Muscle of back (tissue), 11 donors: ENCODE data around the gene UBE2O. TPM values are rescaled to one million over a fixed set of nuclear protein-coding genes. Genes with fewer than 3 reads are reported as not detected.
A peak's percentile ranks its signal among the peaks of the same experiment; 100 is the strongest.

Experiments
- DNase-seq, 3 donors: peaks; one replicate each; pipeline versions ENCODE4 v3.0.0 to v3.0.0-alpha.2; 2013
- polyA plus RNA-seq, 10 donors: library from polyadenylated mRNA; unstranded; fragments of 120-200 nt; gene quantifications; one replicate each; pipeline ENCODE4 v1.2.1, GENCODE V29; 2013; ENCODE audit not compliant: insufficient read length in 10 of 10

Gene UBE2O
- polyA plus RNA-seq, 10 donors: 13.0 to 24.8 (median 16.2) TPM

DNA sequence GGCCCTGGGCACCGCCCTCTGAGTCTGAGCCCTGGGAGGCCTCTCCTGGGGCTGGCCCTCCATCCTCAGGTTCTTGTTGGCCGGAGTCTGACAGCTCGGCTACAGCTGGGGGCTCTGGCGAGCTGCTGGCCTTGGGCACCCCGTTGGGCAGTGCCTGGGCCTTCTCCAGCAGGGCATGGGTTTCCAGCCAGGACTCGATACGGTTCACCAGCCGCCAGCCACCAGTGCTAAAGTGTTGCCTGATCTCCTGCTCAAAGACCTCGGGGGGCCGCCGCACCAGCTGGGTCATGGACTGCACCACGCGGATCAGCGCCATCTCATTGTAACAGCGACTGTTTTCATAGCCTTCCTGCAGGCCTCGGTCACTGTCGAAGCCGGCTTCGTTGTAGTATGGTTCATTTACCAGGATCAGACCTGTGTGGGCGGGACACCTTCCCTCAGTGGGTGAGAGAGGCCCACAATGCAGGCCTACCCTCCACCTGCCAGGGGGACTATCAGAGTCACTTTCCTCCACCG, 61.7 kb downstream of the UBE2O start:
- DNase-seq: no peak

DNA sequence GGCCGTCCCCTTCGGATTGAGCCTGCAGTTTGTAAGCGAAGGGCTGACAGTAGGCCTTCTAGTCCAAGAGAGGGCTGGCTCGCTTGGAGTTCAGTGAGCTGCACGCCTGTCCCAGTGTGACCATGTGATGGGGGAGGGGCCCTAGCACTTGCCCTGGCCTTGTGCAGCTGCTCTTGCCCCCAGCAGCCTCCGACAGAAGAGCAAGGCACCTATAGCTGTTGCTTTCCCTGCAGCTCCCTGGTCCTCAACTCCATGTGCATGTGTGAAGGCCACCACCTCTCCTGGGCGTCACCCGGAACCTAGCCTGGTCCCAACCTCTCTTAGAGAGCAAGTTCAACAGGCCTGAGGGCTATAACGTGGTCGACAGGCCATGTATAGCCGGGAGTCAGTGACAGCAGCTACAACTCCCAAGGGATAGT, 62.9 kb downstream of the UBE2O start:
- DNase-seq: no peak

GRCh38 chr17:76388966-76389888, 63.7 kb downstream of the UBE2O start:
- DNase-seq: no peak

GRCh38 chr17:76386966-76387765, 65.8 kb downstream of the UBE2O start:
- no peak for DNase-seq

DNA sequence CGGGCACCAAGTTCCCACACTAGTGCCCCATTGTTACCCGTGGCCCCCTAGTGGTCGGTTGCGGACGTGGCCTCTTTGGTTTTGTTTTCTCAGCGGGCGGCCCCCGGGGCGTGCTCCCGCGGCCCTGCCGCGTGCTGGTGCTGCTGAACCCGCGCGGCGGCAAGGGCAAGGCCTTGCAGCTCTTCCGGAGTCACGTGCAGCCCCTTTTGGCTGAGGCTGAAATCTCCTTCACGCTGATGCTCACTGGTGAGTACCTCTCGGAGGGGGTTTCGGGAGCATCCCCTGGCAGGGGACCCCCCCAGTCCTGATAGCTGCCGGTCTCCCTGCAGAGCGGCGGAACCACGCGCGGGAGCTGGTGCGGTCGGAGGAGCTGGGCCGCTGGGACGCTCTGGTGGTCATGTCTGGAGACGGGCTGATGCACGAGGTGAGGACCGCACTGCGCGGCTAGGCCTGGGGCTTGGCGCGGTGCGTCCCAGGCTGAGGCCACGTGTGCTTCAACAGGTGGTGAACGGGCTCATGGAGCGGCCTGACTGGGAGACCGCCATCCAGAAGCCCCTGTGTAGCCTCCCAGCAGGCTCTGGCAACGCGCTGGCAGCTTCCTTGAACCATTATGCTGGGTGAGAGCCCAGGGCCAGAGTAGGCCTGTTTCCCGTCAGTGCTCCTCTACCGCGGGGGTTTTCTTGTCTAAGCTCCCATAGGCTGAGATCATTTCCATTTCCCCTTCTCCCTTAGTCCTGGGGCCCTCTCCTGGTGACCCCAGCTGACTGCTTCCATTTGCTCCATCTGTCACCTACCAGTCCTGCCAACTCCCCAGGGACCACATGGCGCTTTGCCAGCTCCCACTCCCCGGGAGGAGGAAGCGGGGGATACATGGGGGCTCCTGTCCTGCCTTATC, 66.8 kb downstream of the UBE2O start:
- DNase-seq: peak in 2 of 3 donors; percentile 59 to 76

- DNase-seq: no peak
Measured at GRCh38 chr17:76384987-76385891, 67.7 kb downstream of the UBE2O start.

GRCh38 chr17:76384222-76384986, 68.5 kb downstream of the UBE2O start, which contains the start of gene SPHK1:
Gene SPHK1, plus strand, starts transcription at chr17:76384609. Its CDS starts 1,036 bp downstream, at chr17:76385645.
- peak; percentile 80 to 90 (median 86) for DNase-seq

- DNase-seq: peak in 1 of 3 donors; percentile 86
Measured at GRCh38 chr17:76383546-76384221, 69.3 kb downstream of the UBE2O start.

DNA sequence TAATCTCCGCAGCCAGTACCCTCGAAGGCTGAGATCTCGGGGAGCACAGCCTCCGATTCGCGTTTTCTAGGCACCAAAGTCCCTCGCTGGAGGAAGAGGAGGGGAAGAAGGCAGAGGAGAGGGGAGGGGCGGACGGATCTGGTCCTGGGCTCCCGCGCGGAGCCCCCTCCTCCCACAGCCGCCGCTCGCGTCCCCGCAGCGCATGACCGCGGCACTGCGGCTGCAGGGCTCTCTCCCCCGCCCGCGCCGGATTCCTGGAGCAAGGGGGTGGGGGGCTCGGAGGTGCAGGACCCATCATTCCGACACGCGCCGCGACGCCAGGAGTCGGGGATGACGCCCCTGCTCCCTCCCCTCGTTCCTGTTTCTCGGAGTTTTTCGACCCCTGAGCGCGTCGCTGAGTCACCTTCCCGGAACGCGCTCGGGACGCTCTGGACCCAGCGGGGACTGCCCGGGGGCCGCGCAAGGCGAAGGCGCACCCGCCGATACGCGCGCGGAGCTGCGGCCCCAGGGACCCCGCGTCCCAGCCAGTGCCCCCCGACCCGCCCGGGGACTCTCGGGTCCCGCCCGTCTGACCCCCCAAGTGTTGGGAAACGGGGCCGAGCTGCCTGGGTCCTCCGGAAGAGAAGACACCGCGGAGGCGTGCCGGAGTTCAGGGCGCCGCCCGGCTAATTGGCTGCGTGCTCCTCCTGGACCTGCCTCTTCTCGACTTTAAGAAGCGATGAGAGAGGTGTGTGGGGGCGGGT, 70.0 kb downstream of the UBE2O start:
- DNase-seq: peak; percentile 44 to 79 (median 72)

DNA sequence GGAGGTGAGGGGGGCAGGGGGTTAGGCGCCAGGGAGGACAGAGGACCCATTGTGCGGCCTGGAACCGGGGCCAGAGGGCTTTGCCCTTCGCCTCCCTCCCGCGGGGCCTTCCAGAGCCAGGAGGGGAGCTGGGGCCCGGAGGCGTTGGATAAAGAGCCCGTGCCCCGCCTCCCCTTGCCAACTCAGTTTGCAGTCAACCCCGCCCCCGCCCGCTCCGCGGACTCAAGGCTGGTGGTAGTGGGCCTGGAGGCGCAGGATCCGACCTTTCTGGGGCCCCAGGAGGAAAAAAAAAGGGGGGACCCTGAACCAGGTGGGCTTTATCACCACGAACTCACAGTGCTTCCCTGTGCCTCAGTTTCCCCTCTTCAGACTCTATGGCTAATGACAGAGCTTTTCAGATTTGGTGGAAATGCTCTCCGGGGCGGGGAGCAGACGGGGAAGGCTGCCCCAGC, 70.6 kb downstream of the UBE2O start:
- DNase-seq: no peak

GRCh38 chr17:76381633-76382350, 71.2 kb downstream of the UBE2O start:
- peak in 1 of 3 donors; percentile 36 for DNase-seq

DNA sequence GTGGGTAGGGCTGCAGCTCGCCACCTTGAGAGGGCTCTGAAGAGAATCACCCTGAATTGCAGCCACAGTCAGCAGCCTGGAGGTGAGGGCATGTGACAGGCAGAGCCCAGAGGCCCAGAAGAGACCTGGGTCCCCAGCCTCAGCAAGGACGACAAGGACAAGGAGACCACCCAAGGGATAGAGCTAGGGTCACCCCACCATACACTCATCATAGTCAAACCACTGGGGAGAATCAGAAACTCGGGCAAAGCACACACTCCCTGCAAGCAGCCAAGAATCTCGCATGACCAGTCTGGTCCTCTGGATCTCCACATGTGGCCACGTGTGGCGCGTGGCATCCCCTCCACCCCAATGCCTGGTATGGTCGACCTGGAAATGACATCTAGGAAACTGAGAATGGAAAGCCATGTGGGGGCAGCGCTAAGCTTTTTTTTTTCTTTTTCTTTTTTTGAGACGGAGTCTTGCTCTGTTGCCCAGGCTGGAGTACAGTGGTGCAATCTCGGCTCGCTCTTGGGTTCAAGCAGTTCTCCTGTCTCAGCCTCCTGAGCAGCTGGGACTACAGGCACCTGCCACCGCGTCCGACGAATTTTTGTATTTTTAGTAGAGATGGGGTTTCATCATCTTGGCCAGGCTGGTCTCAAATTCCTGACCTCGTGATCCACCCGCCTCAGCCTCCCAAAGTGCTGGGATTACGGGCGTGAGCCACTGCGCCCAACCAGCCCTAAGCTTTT, 73.1 kb downstream of the UBE2O start:
- DNase-seq: no peak

DNA sequence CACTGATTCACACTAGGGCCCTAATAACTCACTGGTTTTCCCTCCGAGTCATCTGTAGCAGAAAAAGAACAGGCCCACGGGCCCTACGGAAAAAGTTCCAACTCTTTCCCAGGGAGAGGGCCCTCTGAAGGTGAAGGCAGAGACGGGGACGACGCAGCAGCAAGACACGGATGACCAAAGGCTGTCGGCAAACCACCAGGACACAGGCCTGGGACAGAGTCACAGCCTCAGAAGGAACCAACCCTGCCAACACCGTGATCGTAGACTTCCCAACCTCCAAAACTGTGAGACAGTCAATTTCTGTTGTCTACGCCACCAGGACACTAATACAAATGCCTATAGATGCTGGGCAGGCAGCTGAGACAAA, 73.7 kb downstream of the UBE2O start:
- DNase-seq: no peak

- no peak for DNase-seq
Measured at GRCh38 chr17:76378548-76379274, 74.2 kb downstream of the UBE2O start.

DNA sequence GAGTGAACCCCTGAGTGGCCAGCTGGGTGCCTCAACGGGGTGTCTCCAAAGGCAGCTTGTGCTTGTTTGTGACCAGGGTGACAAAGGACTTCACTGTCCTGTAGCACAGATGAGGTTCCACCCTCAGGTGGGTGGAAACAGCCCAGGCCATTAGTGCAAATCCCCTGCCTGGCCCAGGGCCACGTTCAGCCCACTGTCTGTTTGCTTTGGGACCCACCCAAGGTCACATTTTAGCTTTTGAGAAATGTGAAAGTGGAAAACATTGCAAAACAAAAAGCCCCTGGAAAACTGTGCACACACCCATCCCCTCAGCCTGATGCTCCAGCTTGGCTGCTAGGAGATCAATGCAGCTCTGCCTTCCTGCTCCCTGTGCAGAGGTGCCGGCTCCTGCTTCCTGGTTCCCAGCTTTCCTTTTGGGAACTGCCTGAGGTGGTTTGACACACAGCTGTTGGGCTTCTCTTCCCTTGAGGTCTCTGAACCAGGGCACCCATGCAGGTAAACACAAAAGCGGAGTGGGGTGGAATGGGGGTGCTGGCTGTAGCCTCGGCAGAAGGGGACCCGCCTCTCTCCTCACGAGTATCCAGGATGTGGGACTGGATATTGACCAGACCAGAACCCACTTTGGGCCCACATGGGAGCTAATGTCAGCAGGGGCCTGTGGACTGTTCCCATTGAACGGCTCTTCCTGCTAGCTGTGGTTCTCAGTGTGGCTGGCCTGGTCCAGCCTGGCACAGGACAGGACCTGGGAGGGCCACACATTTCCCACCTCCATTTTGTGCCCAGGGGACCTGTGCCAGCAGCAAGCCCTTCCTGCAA, 76.4 kb downstream of the UBE2O start:
- DNase-seq: peak in 1 of 3 donors; percentile 43
